Astrocyte (in vitro differentiated cells and primary cell): Measurements from ENCODE around the gene PRODH2. TPM values are rescaled to one million over a fixed set of nuclear protein-coding genes. Genes with fewer than 3 reads are reported as not detected.
"Not testable (repeated sequence)": the region's sequence is repeated elsewhere in the genome, so short reads cannot be mapped to it uniquely, and the experiment has no call there.

Source experiments
- DNase-seq: peaks from one replicate; pipeline ENCODE4 v3.0.0-alpha.2; 2010; ENCODE audit warnings: low read depth
- FAIRE-seq: peaks from 2 replicates; lab custom pipeline; 2011; peaks lifted over from hg19 to GRCh38; lab: Jason Lieb, UNC
- H2AFZ ChIP-seq: 2 replicates; pipeline ENCODE4 v1.6.0; 2012; ENCODE audit warnings: low read depth, low read length, inconsistent platforms
- H3K27ac ChIP-seq: 2 replicates; pipeline ENCODE4 v1.5.1; 2011; ENCODE audit warnings: low read depth, low read length, inconsistent platforms
- H3K27me3 ChIP-seq: 2 replicates; pipeline ENCODE4 v1.6.0; 2011; ENCODE audit warnings: low read length, inconsistent platforms; ENCODE audit not compliant: insufficient read depth
- H3K36me3 ChIP-seq: 2 replicates; pipeline ENCODE4 v1.5.1; 2011; ENCODE audit warnings: low read length, inconsistent platforms; ENCODE audit not compliant: insufficient read depth
- H3K4me1 ChIP-seq: 2 replicates; pipeline ENCODE4 v1.5.1; 2011; ENCODE audit warnings: low read length, inconsistent platforms; ENCODE audit not compliant: insufficient read depth
- H3K4me2 ChIP-seq: 2 replicates; pipeline ENCODE4 v1.6.0; 2012; ENCODE audit warnings: low read length, inconsistent platforms
- H3K4me3 ChIP-seq: 2 replicates; pipeline ENCODE4 v1.5.1; 2011; ENCODE audit warnings: low read depth, mild to moderate bottlenecking, low read length, inconsistent platforms; ENCODE audit not compliant: insufficient read depth
- H3K79me2 ChIP-seq: 2 replicates; pipeline ENCODE4 v1.6.0; 2012; ENCODE audit warnings: mild to moderate bottlenecking, low read length, inconsistent platforms; ENCODE audit not compliant: insufficient read depth
- H3K9ac ChIP-seq: 2 replicates; pipeline ENCODE4 v1.6.0; 2012; ENCODE audit warnings: mild to moderate bottlenecking, low read length, inconsistent platforms
- H3K9me3 ChIP-seq: 2 replicates; pipeline ENCODE4 v1.5.1; 2012; ENCODE audit warnings: low read depth, mild to moderate bottlenecking, low read length, inconsistent platforms; ENCODE audit not compliant: insufficient read depth
- H4K20me1 ChIP-seq: 2 replicates; pipeline ENCODE4 v1.6.0; 2012; ENCODE audit warnings: low read length, inconsistent platforms; ENCODE audit not compliant: insufficient read depth
- H3K27ac Mint-ChIP-seq: one replicate; pipeline ENCODE4 v1.8.0; 2021; ENCODE audit warnings: mild to moderate bottlenecking, mixed read lengths; ENCODE audit not compliant: unreplicated experiment
- H3K27me3 Mint-ChIP-seq: one replicate; pipeline ENCODE4 v1.8.0; 2021; ENCODE audit warnings: low read depth, mixed read lengths; ENCODE audit not compliant: unreplicated experiment
- H3K36me3 Mint-ChIP-seq: one replicate; pipeline ENCODE4 v1.8.0; 2021; ENCODE audit warnings: low read depth, mixed read lengths; ENCODE audit not compliant: unreplicated experiment
- H3K4me1 Mint-ChIP-seq: one replicate; pipeline ENCODE4 v1.8.0; 2021; ENCODE audit warnings: low read depth, mixed read lengths; ENCODE audit not compliant: unreplicated experiment
- H3K4me3 Mint-ChIP-seq: one replicate; pipeline ENCODE4 v1.8.0; 2021; ENCODE audit warnings: mild to moderate bottlenecking, moderate library complexity, mixed read lengths; ENCODE audit not compliant: unreplicated experiment
- H3K9me3 Mint-ChIP-seq: one replicate; pipeline ENCODE4 v1.8.0; 2021; ENCODE audit warnings: mild to moderate bottlenecking, mixed read lengths; ENCODE audit not compliant: unreplicated experiment
- EZH2 ChIP-seq: IDR thresholded peaks from 2 replicates; pipeline ENCODE4 v1.6.1; 2012; ENCODE audit warnings: mild to moderate bottlenecking, low read length, inconsistent platforms; ENCODE audit not compliant: insufficient read depth
- total RNA-seq: library from RNA; stranded (reverse); gene quantifications from 2 replicates; pipeline ENCODE4 v1.2.1, GENCODE V29; 2021
- TF ChIP-seq, protein P1 (sequence below): IDR thresholded peaks from 2 replicates; pipeline ENCODE4 v1.5.1; 2011; ENCODE audit warnings: low read depth, mild to moderate bottlenecking, inconsistent platforms, low read length, moderate library complexity; ENCODE audit not compliant: insufficient read depth

The PRODH2 gene
- total RNA-seq, 1 donor from 2014 or later: not detected

- Mint-ChIP-seq H3K27me3 (peaks cover 64% of the 10 kb centered on the region), H3K4me1 (peaks cover 12% of the 10 kb centered on the region), H3K9me3 (peaks cover 28% of the 10 kb centered on the region), H3K4me3 (no peak overlapping the region), H3K36me3 (no peaks in the 10 kb centered on the region), H3K27ac (no peak overlapping the region)
- Histone ChIP-seq H3K27me3 (peaks cover 28% of the 10 kb centered on the region), H3K36me3 (no peaks in the 10 kb centered on the region), H3K4me2 (no peak overlapping the region), H2AFZ (no peak overlapping the region), H3K4me1 (no peaks in the 10 kb centered on the region), H3K4me3 (no peak overlapping the region), H3K9me3 (peaks cover 8% of the 10 kb centered on the region), H3K27ac (no peak overlapping the region), H3K79me2 (no peaks in the 10 kb centered on the region), H3K9ac (no peak overlapping the region), H4K20me1 (no peaks in the 10 kb centered on the region)
- DNase-seq: no peak
- TF ChIP-seq EZH2: no peak
- TF ChIP-seq, protein P1, sequence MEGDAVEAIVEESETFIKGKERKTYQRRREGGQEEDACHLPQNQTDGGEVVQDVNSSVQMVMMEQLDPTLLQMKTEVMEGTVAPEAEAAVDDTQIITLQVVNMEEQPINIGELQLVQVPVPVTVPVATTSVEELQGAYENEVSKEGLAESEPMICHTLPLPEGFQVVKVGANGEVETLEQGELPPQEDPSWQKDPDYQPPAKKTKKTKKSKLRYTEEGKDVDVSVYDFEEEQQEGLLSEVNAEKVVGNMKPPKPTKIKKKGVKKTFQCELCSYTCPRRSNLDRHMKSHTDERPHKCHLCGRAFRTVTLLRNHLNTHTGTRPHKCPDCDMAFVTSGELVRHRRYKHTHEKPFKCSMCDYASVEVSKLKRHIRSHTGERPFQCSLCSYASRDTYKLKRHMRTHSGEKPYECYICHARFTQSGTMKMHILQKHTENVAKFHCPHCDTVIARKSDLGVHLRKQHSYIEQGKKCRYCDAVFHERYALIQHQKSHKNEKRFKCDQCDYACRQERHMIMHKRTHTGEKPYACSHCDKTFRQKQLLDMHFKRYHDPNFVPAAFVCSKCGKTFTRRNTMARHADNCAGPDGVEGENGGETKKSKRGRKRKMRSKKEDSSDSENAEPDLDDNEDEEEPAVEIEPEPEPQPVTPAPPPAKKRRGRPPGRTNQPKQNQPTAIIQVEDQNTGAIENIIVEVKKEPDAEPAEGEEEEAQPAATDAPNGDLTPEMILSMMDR: no peak
- FAIRE-seq: no peak
Observed at GRCh38 chr19:35841961-35842595, 29.4 kb upstream of the PRODH2 start.

GRCh38 chr19:35836096-35836495 is 23.5 kb upstream of the PRODH2 start:
- H3K79me2 ChIP-seq, H3K9ac ChIP-seq, H3K4me1 ChIP-seq, H3K27me3 ChIP-seq, H3K27ac ChIP-seq, H3K4me3 Mint-ChIP-seq, H3K36me3 ChIP-seq, H3K36me3 Mint-ChIP-seq, H3K4me2 ChIP-seq, H3K4me1 Mint-ChIP-seq, H3K9me3 Mint-ChIP-seq, H3K4me3 ChIP-seq, H3K27ac Mint-ChIP-seq, H2AFZ ChIP-seq, H4K20me1 ChIP-seq, H3K9me3 ChIP-seq, DNase-seq, FAIRE-seq: not testable (repeated sequence)
- H3K27me3 Mint-ChIP-seq: peaks cover 43% of the 10 kb centered on the region

GRCh38 chr19:35833972-35834371 is 21.3 kb upstream of the PRODH2 start:
- no peaks in the 10 kb centered on the region for H3K79me2 ChIP-seq
- H3K27me3 ChIP-seq: peaks cover 4% of the 10 kb centered on the region
- H3K9ac ChIP-seq: no peak overlapping the region
- H3K4me1 Mint-ChIP-seq: no peaks in the 10 kb centered on the region
- no peaks in the 10 kb centered on the region for H3K36me3 Mint-ChIP-seq
- TF ChIP-seq, protein P1: no peak
- no peak for TF ChIP-seq EZH2
- no peak overlapping the region for H3K27ac ChIP-seq
- H3K27ac Mint-ChIP-seq: no peak overlapping the region
- no peaks in the 10 kb centered on the region for H3K36me3 ChIP-seq
- no peak for DNase-seq
- no peaks in the 10 kb centered on the region for H3K4me1 ChIP-seq
- peaks cover 50% of the 10 kb centered on the region for H3K27me3 Mint-ChIP-seq
- no peaks in the 10 kb centered on the region for H4K20me1 ChIP-seq
- FAIRE-seq: no peak
- H3K4me2 ChIP-seq: no peak overlapping the region
- H2AFZ ChIP-seq: no peak overlapping the region
- H3K9me3 ChIP-seq: peaks cover 2% of the 10 kb centered on the region
- H3K9me3 Mint-ChIP-seq: peaks cover 6% of the 10 kb centered on the region
- no peak overlapping the region for H3K4me3 Mint-ChIP-seq
- H3K4me3 ChIP-seq: no peak overlapping the region
